ENCODE measurements around the gene ANKRD26.

DNA sequence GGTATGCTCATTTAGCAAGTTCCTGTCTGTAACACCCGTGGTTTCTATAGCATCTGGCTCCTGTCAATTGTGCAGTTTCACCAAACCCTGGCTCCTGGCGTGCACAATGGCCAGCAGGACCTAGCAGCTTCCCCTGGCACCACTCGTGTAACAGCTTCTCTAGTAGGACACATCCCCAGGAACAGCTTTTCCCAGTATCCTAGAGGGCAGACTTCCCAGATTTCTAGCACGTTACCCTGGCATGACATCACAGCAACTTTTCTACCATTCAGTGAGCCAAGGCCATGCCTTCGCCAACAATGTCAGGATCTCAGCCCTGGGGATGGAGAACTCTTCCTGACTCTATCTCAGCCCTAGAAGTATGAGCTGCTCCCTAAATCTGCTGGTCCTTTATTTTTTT, 47.4 kb upstream of the ANKRD26 start:
- no peak for TF ChIP-seq POLR2AphosphoS5 (IDR thresholded peaks at IDR 0.05; ENCODE audit: low read depth)
- TF ChIP-seq EZH2phosphoT487 (IDR thresholded peaks at IDR 0.05; ENCODE audit: unreplicated experiment): no peak
- TF ChIP-seq EZH2 (IDR thresholded peaks at IDR 0.05; ENCODE audit: low read depth, unreplicated experiment): no peak
- TF ChIP-seq, protein P1, sequence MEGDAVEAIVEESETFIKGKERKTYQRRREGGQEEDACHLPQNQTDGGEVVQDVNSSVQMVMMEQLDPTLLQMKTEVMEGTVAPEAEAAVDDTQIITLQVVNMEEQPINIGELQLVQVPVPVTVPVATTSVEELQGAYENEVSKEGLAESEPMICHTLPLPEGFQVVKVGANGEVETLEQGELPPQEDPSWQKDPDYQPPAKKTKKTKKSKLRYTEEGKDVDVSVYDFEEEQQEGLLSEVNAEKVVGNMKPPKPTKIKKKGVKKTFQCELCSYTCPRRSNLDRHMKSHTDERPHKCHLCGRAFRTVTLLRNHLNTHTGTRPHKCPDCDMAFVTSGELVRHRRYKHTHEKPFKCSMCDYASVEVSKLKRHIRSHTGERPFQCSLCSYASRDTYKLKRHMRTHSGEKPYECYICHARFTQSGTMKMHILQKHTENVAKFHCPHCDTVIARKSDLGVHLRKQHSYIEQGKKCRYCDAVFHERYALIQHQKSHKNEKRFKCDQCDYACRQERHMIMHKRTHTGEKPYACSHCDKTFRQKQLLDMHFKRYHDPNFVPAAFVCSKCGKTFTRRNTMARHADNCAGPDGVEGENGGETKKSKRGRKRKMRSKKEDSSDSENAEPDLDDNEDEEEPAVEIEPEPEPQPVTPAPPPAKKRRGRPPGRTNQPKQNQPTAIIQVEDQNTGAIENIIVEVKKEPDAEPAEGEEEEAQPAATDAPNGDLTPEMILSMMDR (conservative IDR thresholded peaks at IDR 0.05; ENCODE audit: low read depth in 2 of 2): no peak
- no peak for TF ChIP-seq JUNB (IDR thresholded peaks at IDR 0.05; ENCODE audit: unreplicated experiment)
- no peak for TF ChIP-seq CREB1 (CRISPR knock-in tag; IDR thresholded peaks at IDR 0.05; ENCODE audit: low read depth)

Data from GM23338 (cell line).